ENCODE data around the gene ARF6.

Gene ARF6

DNA sequence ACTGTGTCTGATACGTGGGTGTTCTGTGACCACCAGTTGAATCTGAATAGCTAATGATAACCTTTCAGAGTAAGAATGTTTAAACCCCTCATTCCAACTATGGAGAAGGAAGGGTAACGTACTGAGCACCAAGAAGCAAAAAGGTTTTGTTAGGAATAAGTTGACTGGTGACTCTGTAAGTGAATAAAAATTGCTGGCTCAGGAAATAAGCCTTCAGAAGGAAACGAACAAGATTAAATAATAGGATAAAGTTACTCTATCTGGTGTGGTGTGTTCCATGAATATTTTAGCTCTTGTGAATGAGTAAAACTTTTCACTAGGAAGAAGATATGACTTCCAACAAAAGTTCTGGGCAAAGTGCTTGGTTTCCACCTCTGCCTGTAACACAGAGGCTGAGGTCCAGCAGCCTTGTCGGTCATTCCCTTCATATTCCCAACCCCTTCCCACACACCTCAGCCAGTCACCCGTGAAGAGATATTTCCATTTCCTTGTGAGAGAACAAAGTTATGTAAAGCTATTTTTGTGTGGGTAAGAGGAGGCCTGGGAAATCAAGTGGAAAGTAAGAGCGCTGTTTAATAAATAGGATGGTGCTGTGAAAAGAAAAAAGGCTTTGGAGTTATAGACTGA lies 47.1 kb downstream of the ARF6 start:
- ChIA-PET CTCF (interaction anchor here (0.6 to 1.0 kb wide), 3 partner anchors 13 to 78 kb away, joined by 3 read pairs; no protein-coding TSS in a partner anchor), POLR2A (ENCODE audit: low non-redundant PET) (no interaction called here)
- no peak overlapping the region for H3K27ac ChIP-seq
- no peak for DNase-seq (ENCODE audit: low spot score)
- TF ChIP-seq, protein P1, sequence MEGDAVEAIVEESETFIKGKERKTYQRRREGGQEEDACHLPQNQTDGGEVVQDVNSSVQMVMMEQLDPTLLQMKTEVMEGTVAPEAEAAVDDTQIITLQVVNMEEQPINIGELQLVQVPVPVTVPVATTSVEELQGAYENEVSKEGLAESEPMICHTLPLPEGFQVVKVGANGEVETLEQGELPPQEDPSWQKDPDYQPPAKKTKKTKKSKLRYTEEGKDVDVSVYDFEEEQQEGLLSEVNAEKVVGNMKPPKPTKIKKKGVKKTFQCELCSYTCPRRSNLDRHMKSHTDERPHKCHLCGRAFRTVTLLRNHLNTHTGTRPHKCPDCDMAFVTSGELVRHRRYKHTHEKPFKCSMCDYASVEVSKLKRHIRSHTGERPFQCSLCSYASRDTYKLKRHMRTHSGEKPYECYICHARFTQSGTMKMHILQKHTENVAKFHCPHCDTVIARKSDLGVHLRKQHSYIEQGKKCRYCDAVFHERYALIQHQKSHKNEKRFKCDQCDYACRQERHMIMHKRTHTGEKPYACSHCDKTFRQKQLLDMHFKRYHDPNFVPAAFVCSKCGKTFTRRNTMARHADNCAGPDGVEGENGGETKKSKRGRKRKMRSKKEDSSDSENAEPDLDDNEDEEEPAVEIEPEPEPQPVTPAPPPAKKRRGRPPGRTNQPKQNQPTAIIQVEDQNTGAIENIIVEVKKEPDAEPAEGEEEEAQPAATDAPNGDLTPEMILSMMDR (conservative IDR thresholded peaks at IDR 0.05; ENCODE audit: low read depth) = no peak

DNA sequence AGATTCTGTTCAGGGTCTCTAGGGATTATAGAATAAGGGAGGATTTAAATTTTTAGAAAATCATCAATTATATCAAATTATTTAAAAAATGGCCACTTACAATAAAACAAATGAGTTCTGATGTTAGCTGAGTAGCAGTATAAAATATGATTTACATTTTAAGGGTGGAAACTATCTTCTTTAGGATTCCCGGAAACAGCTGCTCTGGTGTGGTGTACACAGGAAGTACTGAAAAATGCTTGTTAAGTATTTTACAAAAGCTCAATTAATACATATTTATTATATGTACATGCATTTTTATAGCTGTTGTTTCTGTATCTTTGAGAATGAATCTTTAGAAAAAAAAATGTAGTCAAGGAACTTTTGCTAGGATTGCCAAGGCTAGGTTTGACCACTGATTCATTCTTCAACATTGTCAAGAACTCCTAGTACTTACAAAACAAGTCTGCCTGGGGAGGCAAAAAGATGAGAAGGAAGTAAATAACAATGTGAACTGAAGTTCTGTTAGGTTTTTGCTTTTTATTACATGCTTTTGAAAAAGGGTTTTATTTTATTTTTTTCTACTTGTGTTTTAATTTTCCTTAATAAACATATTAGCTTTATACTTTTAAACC lies 48.0 kb downstream of the ARF6 start:
- no peak overlapping the region for H3K27ac ChIP-seq
- ChIA-PET CTCF (interaction anchor here (0.6 to 1.0 kb wide), 2 partner anchors 28 to 79 kb away, joined by 3 read pairs; no protein-coding TSS in a partner anchor), POLR2A (ENCODE audit: low non-redundant PET) (interaction anchor here (0.6 kb wide), 1 partner anchor 41 kb away, joined by 5 read pairs; no protein-coding TSS in a partner anchor)
- no peak for DNase-seq (ENCODE audit: low spot score)
- TF ChIP-seq, protein P1 (conservative IDR thresholded peaks at IDR 0.05; ENCODE audit: low read depth) = no peak

DNA sequence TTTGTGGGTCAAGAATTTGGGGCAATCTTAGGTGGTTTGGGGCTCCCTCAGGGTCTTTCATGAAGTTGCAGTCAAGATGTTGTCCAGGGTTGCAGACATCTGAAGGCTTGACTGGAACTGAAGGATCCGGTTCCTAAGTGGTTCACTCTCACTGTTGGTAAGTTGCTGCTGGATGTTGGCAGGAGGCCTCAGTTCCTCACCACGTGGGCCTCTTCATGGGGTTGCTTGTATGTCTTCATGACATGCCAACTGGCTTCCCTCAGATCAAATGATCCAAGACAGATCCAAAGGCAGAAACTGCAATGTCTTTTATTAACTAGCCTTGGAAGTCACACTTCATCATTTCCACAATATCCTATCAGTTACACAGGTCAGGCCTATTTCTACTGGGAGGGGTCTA lies 49.2 kb downstream of the ARF6 start:
- no peak overlapping the region for H3K27ac ChIP-seq
- POLR2A ChIA-PET (ENCODE audit: low non-redundant PET) = no interaction called here
- TF ChIP-seq, protein P1 (conservative IDR thresholded peaks at IDR 0.05; ENCODE audit: low read depth) = no peak
- CTCF ChIA-PET = no interaction called here
- DNase-seq (ENCODE audit: low spot score) = no peak

DNA sequence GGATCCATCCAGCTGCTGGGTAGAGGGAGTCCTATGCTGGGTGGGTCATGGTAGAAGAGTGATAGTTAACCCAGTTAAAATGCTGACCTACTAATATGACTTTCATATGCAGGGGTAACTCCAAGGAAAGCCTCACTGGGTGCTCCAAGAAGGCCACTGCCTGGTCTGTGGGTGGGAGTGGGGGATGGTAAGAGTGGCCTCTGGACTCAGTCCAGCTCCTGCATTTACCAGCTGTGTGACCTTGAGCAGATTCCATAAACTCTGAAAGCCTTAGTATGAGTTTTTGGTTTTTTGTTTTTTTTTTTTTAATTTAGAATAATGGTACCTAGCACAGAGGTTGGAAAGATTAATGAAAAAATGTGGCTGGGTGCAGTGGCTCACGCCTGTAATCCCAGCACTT lies 51.6 kb downstream of the ARF6 start:
- H3K27ac ChIP-seq = no peak overlapping the region
- ChIA-PET POLR2A (ENCODE audit: low non-redundant PET) (no interaction called here), CTCF (interaction anchor here (0.6 kb wide), 1 partner anchor 23 kb away, joined by 4 read pairs; no protein-coding TSS in a partner anchor)
- no peak for DNase-seq (ENCODE audit: low spot score)
- TF ChIP-seq, protein P1 (conservative IDR thresholded peaks at IDR 0.05; ENCODE audit: low read depth) = no peak

DNA sequence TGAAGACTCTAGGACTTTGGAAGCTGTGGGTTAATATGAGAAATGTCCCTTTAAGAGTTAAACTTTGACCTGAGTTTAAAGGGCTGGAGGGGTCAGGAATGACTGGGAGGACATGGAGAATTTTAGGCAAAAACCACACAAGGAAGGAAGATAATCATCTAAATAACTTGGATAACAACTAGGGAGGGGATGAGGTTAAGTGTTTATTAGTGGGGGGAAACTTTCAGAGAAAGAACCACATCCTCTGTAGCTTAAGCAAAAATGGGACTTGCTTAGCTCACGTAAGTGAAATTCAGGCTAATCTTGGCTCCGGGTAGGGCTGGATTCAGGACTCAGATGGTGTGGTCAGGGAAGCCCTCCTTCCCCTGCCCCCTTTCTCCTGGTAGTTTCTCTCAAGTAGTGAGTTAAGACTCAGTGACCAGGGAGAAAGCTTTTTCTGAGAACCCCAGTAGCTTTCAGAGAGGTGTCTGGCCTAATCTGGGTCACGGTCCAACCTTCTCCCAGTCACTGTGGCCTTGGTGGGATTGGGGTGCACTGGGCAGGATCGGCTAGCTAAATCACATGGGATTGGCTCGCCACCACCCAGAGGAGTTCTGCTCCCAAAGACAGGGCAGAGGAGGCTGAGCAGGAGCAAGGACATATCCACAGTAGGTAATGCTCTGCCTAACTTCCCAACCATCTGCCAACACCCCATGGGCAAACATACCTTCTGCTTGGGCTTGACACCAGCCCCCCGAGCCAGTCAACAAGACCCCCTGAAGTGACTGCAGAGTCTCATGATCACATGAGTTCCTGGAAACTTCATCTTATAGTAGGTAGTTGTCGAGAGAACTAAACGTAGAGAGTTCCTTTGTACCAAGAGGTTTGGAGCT lies 52.8 kb downstream of the ARF6 start:
- DNase-seq (ENCODE audit: low spot score) = no peak
- ChIA-PET POLR2A (ENCODE audit: low non-redundant PET) (no interaction called here), CTCF (interaction anchor here (0.5 to 0.6 kb wide), 2 partner anchors 16 to 57 kb away, joined by 3 to 5 read pairs; no protein-coding TSS in a partner anchor)
- peak overlapping the region; percentile 58 for H3K27ac ChIP-seq
- TF ChIP-seq, protein P1 (conservative IDR thresholded peaks at IDR 0.05; ENCODE audit: low read depth) = no peak

All from RWPE1 (cell line).